22Rv1 (cell line): Measurements from ENCODE around the gene GAS7.

Experiments
- ZFX ChIP-seq: fragments of 450-650 bp; IDR thresholded peaks from 2 replicates; pipeline ENCODE4 v1.6.1; 2017; ENCODE audit warnings: antibody characterized with exemption, borderline replicate concordance
- TF ChIP-seq, protein P1 (sequence below): fragments of 450-650 bp; IDR thresholded peaks from 2 replicates; pipeline ENCODE4 v1.5.1; 2017; ENCODE audit warnings: mild to moderate bottlenecking

DNA sequence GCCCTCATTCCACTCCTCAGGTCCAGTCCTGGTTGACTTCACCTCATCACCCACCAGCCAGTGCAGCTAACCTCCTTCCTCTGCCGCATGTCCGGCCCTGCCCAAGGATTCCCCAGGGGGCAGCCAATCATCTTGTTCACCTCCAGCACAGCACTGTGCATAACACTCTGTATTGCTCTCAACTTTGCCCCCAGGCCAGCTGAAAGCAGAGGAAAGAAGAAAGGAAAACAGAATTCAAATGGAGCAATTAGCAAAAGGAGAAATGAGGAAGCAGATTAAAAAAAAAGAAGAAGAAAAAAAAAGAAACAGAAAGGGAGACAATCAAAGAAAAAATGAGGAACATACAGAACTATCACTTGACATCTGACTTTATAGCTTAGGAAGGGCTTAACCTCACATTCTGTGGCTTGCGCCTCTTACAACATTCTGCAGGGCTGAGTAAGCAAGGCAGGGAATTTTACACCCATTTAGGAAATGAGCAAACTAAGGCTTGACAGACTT is 26.1 kb downstream of the GAS7 start:
- TF ChIP-seq, protein P1, sequence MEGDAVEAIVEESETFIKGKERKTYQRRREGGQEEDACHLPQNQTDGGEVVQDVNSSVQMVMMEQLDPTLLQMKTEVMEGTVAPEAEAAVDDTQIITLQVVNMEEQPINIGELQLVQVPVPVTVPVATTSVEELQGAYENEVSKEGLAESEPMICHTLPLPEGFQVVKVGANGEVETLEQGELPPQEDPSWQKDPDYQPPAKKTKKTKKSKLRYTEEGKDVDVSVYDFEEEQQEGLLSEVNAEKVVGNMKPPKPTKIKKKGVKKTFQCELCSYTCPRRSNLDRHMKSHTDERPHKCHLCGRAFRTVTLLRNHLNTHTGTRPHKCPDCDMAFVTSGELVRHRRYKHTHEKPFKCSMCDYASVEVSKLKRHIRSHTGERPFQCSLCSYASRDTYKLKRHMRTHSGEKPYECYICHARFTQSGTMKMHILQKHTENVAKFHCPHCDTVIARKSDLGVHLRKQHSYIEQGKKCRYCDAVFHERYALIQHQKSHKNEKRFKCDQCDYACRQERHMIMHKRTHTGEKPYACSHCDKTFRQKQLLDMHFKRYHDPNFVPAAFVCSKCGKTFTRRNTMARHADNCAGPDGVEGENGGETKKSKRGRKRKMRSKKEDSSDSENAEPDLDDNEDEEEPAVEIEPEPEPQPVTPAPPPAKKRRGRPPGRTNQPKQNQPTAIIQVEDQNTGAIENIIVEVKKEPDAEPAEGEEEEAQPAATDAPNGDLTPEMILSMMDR = no peak
- TF ChIP-seq ZFX = no peak
